HG03457 (cell line): ENCODE data around the gene GNG14.
"Not testable (repeated sequence)": the region's sequence is repeated elsewhere in the genome, so short reads cannot be mapped to it uniquely, and the experiment has no call there.

ENCODE experiments used
- ATAC-seq: cut with Tn5 transposase; IDR thresholded peaks from one replicate; pipeline ENCODE4 v1.9.1; 2021; ENCODE audit warnings: moderate number of reproducible peaks; ENCODE audit not compliant: unreplicated experiment

GNG14 gene

GRCh38 chr19:12722566-12723380 lies 35.0 kb downstream of the GNG14 start:
- ATAC-seq: peak; percentile 60

DNA sequence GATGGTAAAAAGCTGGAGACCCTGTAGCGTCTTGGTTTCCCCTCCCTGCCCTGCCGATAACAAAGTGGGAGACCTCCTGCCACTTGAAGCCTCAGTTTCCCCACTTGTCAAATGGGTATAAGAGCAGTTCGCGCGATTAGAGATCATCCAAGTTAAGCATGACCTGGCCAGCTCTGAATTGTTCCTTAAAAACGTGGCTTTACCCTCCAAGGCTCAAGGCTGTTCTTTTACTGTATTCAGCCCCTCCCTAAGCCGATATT lies 35.5 kb downstream of the GNG14 start:
- no peak for ATAC-seq

GRCh38 chr19:12723641-12724426 lies 36.0 kb downstream of the GNG14 start, which contains the start of gene TNPO2:
Gene TNPO2, minus strand, starts transcription at chr19:12723932. Its CDS starts 2,955 bp downstream, at chr19:12720977.
- no peak for ATAC-seq

DNA sequence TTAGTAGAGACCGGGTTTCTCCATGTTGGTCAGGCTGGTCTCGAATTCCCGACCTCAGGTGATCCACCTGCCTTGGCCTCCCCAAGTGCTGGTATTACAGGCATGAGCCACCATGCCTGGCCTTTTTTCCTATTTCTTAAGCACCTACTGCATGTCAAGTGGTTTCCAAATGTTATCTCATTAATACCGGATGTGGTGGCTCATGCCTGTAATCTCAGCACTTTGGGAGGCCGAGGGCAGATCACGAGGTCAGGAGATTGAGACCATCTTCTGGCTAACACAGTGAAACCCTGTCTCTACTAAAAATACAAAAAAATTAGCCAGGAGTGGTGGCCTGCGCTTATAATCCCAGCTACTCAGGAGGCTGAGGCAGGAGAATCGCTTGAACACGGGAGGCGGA lies 37.8 kb downstream of the GNG14 start:
- not testable (repeated sequence) for ATAC-seq

DNA sequence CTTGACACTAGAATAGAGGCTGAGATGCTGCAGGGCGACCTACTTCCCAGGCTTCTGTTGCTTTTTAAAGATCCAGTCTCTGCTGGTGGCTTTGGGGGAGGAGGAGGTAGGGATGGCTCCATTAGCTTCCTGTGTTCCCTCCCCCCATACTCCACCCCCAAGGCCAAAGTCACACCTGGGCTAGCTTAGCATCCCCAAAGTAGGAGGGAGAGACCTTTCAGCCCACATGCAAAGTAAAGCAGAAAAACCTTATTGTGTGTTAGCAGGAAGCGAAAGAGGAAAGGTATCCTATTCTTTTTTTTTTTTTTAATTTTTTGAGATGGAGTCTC lies 39.2 kb downstream of the GNG14 start:
- ATAC-seq: no peak

DNA sequence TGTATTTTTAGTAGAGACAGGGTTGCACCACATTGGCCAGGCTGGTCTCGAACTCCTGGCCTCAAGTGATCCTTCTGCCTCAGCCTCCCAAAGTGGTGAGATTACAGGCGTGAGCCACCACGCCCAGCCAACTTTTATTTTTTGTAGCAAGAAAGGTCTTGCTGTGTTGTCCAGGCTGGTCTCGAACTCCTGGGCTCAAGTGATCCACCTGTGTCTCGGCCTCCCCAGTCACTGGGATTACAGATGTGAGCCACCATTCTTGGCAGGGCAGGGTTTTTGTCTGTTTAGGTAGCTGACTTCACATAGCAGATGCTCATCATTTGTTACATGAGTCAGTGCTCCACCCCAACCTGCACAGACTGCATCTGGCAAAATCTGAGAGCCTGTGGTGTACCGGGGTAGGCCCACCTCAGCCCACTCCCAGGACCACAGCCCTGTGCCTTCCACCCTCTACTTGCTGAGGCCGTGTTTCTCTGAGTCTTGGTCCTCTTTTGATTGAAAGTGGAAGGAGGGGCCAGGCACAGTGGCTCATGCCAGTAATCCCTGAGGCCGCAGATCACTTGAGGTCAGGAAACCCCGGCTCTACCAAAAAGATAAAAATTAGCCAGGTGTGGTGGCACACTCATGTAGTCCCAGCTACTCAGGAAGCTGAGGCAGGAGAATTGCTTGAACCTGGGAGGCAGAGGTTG lies 40.1 kb downstream of the GNG14 start:
- no peak for ATAC-seq

DNA sequence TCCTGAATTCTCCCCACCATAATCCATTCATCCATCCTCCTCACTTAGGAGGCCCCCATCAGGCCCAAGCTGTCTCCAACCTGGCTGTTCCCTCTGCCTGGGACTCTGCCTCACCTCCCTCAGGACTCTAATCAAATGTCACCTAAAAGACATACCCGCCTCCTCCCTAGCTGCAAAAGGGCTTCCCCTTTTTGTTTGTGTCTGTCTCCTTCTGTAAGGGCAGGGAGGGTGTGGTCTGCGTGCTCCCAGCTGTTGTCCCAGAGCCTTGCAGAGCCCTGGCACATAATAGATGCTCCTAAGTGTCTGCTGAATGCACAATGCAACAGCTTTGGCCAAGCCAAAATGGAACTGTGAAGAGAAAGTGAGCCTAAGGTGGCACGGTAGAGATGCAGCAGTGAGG lies 42.3 kb downstream of the GNG14 start:
- no peak for ATAC-seq

GRCh38 chr19:12731337-12731736 lies 43.5 kb downstream of the GNG14 start:
- ATAC-seq: no peak

GRCh38 chr19:12733369-12734214 lies 45.8 kb downstream of the GNG14 start:
- no peak for ATAC-seq

- ATAC-seq: peak; percentile 54
Measured at GRCh38 chr19:12736995-12737834, 49.4 kb downstream of the GNG14 start, which contains the start of gene GET3. Gene GET3, plus strand, starts transcription at chr19:12737497. Its CDS starts 9 bp downstream, at chr19:12737506.

DNA sequence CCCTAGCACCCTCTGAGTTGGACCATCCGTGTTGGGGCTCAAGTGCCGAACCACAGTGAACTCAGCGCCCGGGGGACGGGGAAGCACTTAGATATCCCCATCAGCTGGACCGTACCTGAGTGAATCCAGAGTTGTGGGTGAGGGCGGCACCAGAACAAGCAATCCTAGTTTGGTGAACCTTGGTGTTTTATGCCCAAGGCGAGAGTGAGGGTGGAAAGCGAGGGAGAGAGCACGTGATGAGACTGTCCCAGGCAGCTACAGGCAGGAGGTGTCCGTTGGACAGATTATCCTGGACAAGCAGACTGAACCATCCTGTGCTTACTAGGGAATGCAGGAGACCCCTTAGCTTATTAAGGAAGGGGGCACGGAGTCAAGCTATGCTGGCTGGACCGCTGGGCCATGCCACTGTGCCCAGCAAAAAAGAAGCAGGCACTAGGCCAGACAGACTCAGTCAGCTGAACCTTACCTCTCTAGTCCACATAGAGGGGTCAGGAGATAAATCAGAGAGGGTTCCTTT lies 50.1 kb downstream of the GNG14 start:
- no peak for ATAC-seq
